Muscle of arm (tissue), 12 donors: ENCODE measurements around the gene AQP5. TPM values are rescaled to one million over a fixed set of nuclear protein-coding genes. Genes with fewer than 3 reads are reported as not detected.
"Not testable (repeated sequence)": the region's sequence is repeated elsewhere in the genome, so short reads cannot be mapped to it uniquely, and the experiment has no call there.

ENCODE experiments used
- DNase-seq: peaks from one replicate; pipeline ENCODE4 v3.0.0-alpha.2; 2013
- polyA plus RNA-seq, 12 donors: library from polyadenylated mRNA; unstranded; fragments of 120-200 nt; gene quantifications; one replicate each; pipeline ENCODE4 v1.2.1, GENCODE V29; 2013; ENCODE audit not compliant: insufficient read length in 12 of 12

The AQP5 gene
- polyA plus RNA-seq, 12 donors, result 0.33 to 0.93 (median 0.55) TPM; not detected in 2

- no peak for DNase-seq
Observed at GRCh38 chr12:49976557-49976956, 14.9 kb downstream of the AQP5 start.

- no peak for DNase-seq
Observed at GRCh38 chr12:49978125-49978524, 16.5 kb downstream of the AQP5 start.

GRCh38 chr12:49979016-49979586 is 17.4 kb downstream of the AQP5 start:
- no peak for DNase-seq

GRCh38 chr12:49979791-49980190 is 18.1 kb downstream of the AQP5 start:
- no peak for DNase-seq

GRCh38 chr12:49980501-49981349 is 19.1 kb downstream of the AQP5 start:
- no peak for DNase-seq

- DNase-seq, result no peak
Observed at GRCh38 chr12:49982246-49983087, 20.8 kb downstream of the AQP5 start.

- DNase-seq, result peak; percentile 62
Observed at GRCh38 chr12:49983892-49984291, 22.2 kb downstream of the AQP5 start.

GRCh38 chr12:49984476-49985359 is 23.0 kb downstream of the AQP5 start:
- no peak for DNase-seq

GRCh38 chr12:49985981-49986380 is 24.3 kb downstream of the AQP5 start:
- no peak for DNase-seq

GRCh38 chr12:49986476-49986875 is 24.8 kb downstream of the AQP5 start:
- DNase-seq, result not testable (repeated sequence)

- DNase-seq, result no peak
Observed at GRCh38 chr12:49987625-49988303, 26.1 kb downstream of the AQP5 start.

GRCh38 chr12:49989400-49989799 is 27.7 kb downstream of the AQP5 start:
- not testable (repeated sequence) for DNase-seq

- no peak for DNase-seq
Observed at GRCh38 chr12:49990273-49990672, 28.6 kb downstream of the AQP5 start.

GRCh38 chr12:49998453-49998852 is 36.8 kb downstream of the AQP5 start:
- DNase-seq, result no peak

GRCh38 chr12:50003595-50003994 is 41.9 kb downstream of the AQP5 start:
- DNase-seq, result no peak

GRCh38 chr12:50004696-50005095 is 43.0 kb downstream of the AQP5 start:
- no peak for DNase-seq

GRCh38 chr12:50005175-50005574 is 43.5 kb downstream of the AQP5 start:
- no peak for DNase-seq

GRCh38 chr12:50006280-50006679 is 44.6 kb downstream of the AQP5 start:
- DNase-seq, result no peak

GRCh38 chr12:50006754-50007442 is 45.2 kb downstream of the AQP5 start:
- no peak for DNase-seq
